ENCODE data around the gene PRDM16. TPM values are rescaled to one million over a fixed set of nuclear protein-coding genes. Genes with fewer than 3 reads are reported as not detected.

PRDM16 gene
- total RNA-seq, 1 experiment from 2014 or later, result 0.17 TPM

DNA sequence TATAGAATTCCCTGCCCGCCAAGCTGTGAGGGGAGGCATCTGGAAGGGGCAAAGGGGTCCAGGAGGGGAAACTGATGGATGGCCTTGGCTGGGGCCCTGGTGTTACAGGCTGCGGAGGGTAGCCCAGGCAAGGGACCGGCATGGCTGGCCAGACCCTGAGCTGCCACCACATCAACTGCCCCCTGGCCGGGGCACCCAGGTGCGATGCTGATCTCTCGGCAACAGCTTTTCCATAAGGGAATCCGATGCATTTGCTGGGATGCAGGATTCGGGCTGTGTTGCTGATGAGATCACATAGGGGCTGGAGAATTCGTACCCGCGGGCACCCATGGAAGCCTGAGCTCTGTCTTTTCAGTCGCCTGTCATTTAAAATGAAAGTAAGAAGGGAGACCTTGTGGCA, 73.7 kb downstream of the PRDM16 start:
- Histone ChIP-seq H2BK12ac (ENCODE audit: insufficient read length, low read depth, low read length) (no peak overlapping the region), H3K79me2 (ENCODE audit: insufficient read depth, low read length) (no peaks in the 10 kb centered on the region), H3K23me2 (ENCODE audit: insufficient read length, low read depth, low read length, poor library complexity, severe bottlenecking) (no peaks in the 10 kb centered on the region), H3K14ac (ENCODE audit: insufficient read depth, low read length) (no peak overlapping the region), H3K9ac (ENCODE audit: extremely low read depth, insufficient read length, low read length) (no peak overlapping the region), H3K27me3 (ENCODE audit: insufficient read depth, low read length) (no peaks in the 10 kb centered on the region), H4K20me1 (ENCODE audit: control insufficient read depth, insufficient read depth, insufficient read length) (no peaks in the 10 kb centered on the region), H4K8ac (replicated peaks; ENCODE audit: insufficient read length, low read depth, low read length) (no peak overlapping the region), H3K18ac (ENCODE audit: insufficient read length, low read depth, low read length) (no peak overlapping the region), H3K9me3 (ENCODE audit: control insufficient read depth, low read depth, low read length) (no peaks in the 10 kb centered on the region), H2AFZ (ENCODE audit: low read length) (no peak overlapping the region), H2BK15ac (ENCODE audit: low read depth, low read length) (no peak overlapping the region), H3K23ac (ENCODE audit: insufficient read length, low read depth, low read length) (no peak overlapping the region), H4K91ac (ENCODE audit: insufficient read length, low read depth, low read length) (no peak overlapping the region), H3K4me2 (ENCODE audit: insufficient read depth, insufficient read length, low read length) (no peak overlapping the region), H2AK5ac (ENCODE audit: insufficient read length, low read length) (no peak overlapping the region), H2BK5ac (ENCODE audit: insufficient read length, low read length) (no peak overlapping the region), H3K27ac (ENCODE audit: insufficient read length, low read depth, low read length) (no peak overlapping the region), H3K4ac (ENCODE audit: low read depth, low read length) (no peak overlapping the region), H3T11ph (ENCODE audit: low read length) (no peak overlapping the region), H3K56ac (ENCODE audit: insufficient read length, low read depth, low read length) (no peak overlapping the region), H2BK120ac (ENCODE audit: low read depth, low read length, poor library complexity, severe bottlenecking) (no peak overlapping the region), H2BK20ac (ENCODE audit: low read depth, low read length, poor library complexity, severe bottlenecking) (no peak overlapping the region), H4K5ac (ENCODE audit: insufficient read length, low read depth, low read length) (no peak overlapping the region), H3K79me1 (ENCODE audit: insufficient read depth, low read depth, low read length, poor library complexity, severe bottlenecking) (no peaks in the 10 kb centered on the region), H3K4me1 (ENCODE audit: insufficient read depth, low read length) (no peaks in the 10 kb centered on the region)
- no peak for DNase-seq
- Mint-ChIP-seq H3K27me3 (ENCODE audit: low read depth) (peaks cover 3% of the 10 kb centered on the region; the same call in 1 of the 2 replicates), H3K4me1 (no peaks in the 10 kb centered on the region; a peak in 1 of 4 replicates), H3K27ac (no peak overlapping the region; a peak in 1 of 7 replicates), H3K9me3 (peaks cover 0 to 8% of the 10 kb centered on the region in 2 experiments; a peak in 2 of 5 replicates), H3K36me3 (ENCODE audit: insufficient read depth in 1 of 3, low read depth in 3 of 3) (no peaks in the 10 kb centered on the region), H3K4me3 (no peak overlapping the region)
- no peak for TF ChIP-seq CTCF (conservative IDR thresholded peaks at IDR 0.05)
- WGBS (ENCODE audit: extremely low coverage, insufficient read length, low lambda C conversion rate), result no CpG with 5 or more reads among the region's 12 CpGs

Measured in H9 (cell line).